CD14-positive monocyte (primary cell): ENCODE results near the gene TRIM15. TPM values are rescaled to one million over a fixed set of nuclear protein-coding genes. Genes with fewer than 3 reads are reported as not detected.

Experiments used
- DNase-seq, 3 donors: peaks; one replicate each; pipeline ENCODE4 v3.0.0-alpha.2; 2011 to 2022
- H2AFZ ChIP-seq: 2 replicates; pipeline ENCODE4 v1.6.0; 2012; ENCODE audit warnings: mild to moderate bottlenecking, low read depth, low read length, inconsistent platforms; ENCODE audit not compliant: insufficient read depth, poor library complexity, severe bottlenecking
- H3K27ac ChIP-seq, 2 donors: 1 replicate in 1 of 2; 2 replicates in 1 of 2; pipeline ENCODE4 v1.5.1; 2012 to 2013; ENCODE audit warnings: low read length in 2 of 2, control low read depth in 1 of 2, inconsistent platforms in 1 of 2, low read depth in 1 of 2, mild to moderate bottlenecking in 1 of 2
- H3K27me3 ChIP-seq, 2 donors: one replicate each; pipeline versions ENCODE4 v1.6.0 to v1.6.1; 2011 to 2013; ENCODE audit warnings: low read length in 2 of 2; ENCODE audit not compliant: control insufficient read depth in 2 of 2, insufficient read depth in 2 of 2
- H3K36me3 ChIP-seq, 2 donors: replicated peaks in 1 of 2; 1 replicate in 1 of 2; 2 replicates in 1 of 2; pipeline versions ENCODE4 v1.5.1 to v1.6.1; 2012 to 2013; ENCODE audit warnings: low read length in 2 of 2, control low read depth in 1 of 2, inconsistent platforms in 1 of 2, mild to moderate bottlenecking in 1 of 2; ENCODE audit not compliant: insufficient read depth in 2 of 2, control insufficient read depth in 1 of 2
- H3K4me1 ChIP-seq, 2 donors: 1 replicate in 1 of 2; 2 replicates in 1 of 2; pipeline versions ENCODE4 v1.5.1 to v1.6.1; 2012 to 2013; ENCODE audit warnings: low read length in 2 of 2, control low read depth in 1 of 2, inconsistent platforms in 1 of 2, mild to moderate bottlenecking in 1 of 2, moderate library complexity in 1 of 2; ENCODE audit not compliant: insufficient read depth in 2 of 2, control insufficient read depth in 1 of 2
- H3K4me2 ChIP-seq: replicated peaks from 2 replicates; pipeline ENCODE3; 2012; ENCODE audit warnings: low read length, moderate library complexity, mild to moderate bottlenecking; ENCODE audit not compliant: poor library complexity, severe bottlenecking; ENCODE audit errors: extremely low read depth
- H3K4me3 ChIP-seq, 3 experiments: fragments of 200-600 bp in 1 of 3; sonication (generic) in 1 of 3; replicated peaks in 1 of 3; 1 replicate in 2 of 3; 2 replicates in 1 of 3; pipeline ENCODE4 v1.5.1; 2011 to 2013; ENCODE audit warnings: low read length in 3 of 3, mild to moderate bottlenecking in 3 of 3, control low read depth in 2 of 3, low read depth in 2 of 3, inconsistent platforms in 1 of 3, moderate library complexity in 1 of 3
- H3K79me2 ChIP-seq: 2 replicates; pipeline ENCODE4 v1.6.0; 2012; ENCODE audit warnings: mild to moderate bottlenecking, control low read depth, inconsistent platforms, low read length, moderate library complexity; ENCODE audit not compliant: insufficient read depth
- H3K9ac ChIP-seq: 2 replicates; pipeline ENCODE4 v1.6.0; 2017; ENCODE audit warnings: low read length, mild to moderate bottlenecking; ENCODE audit not compliant: insufficient read depth, poor library complexity, severe bottlenecking
- H3K9me3 ChIP-seq, 2 donors: replicated peaks in 1 of 2; 1 replicate in 1 of 2; 2 replicates in 1 of 2; pipeline versions ENCODE4 v1.5.1 to v1.6.1; 2012 to 2013; ENCODE audit warnings: low read length in 2 of 2, control low read depth in 1 of 2; ENCODE audit not compliant: control insufficient read depth in 1 of 2, insufficient read depth in 1 of 2
- H4K20me1 ChIP-seq: 2 replicates; pipeline ENCODE4 v1.6.0; 2012; ENCODE audit warnings: mild to moderate bottlenecking, low read length, control low read depth, moderate library complexity; ENCODE audit not compliant: insufficient read depth
- H3K27ac Mint-ChIP-seq, 7 donors: one replicate each; pipeline ENCODE4 v1.8.0; 2020; ENCODE audit warnings: mild to moderate bottlenecking in 7 of 7, mixed read lengths in 7 of 7, moderate library complexity in 6 of 7, inconsistent platforms in 2 of 7
- H3K27me3 Mint-ChIP-seq, 3 donors: one replicate each; pipeline ENCODE4 v1.8.0; 2021 to 2022; ENCODE audit warnings: low read depth in 3 of 3, mild to moderate bottlenecking in 3 of 3, mixed read lengths in 3 of 3, moderate library complexity in 3 of 3, inconsistent platforms in 1 of 3
- H3K36me3 Mint-ChIP-seq, 2 donors: one replicate each; pipeline ENCODE4 v1.8.0; 2020; ENCODE audit warnings: mixed read lengths in 2 of 2, inconsistent platforms in 1 of 2, mild to moderate bottlenecking in 1 of 2
- H3K4me1 Mint-ChIP-seq: one replicate; pipeline ENCODE4 v1.8.0; 2020; ENCODE audit warnings: mild to moderate bottlenecking, mixed read lengths
- H3K4me3 Mint-ChIP-seq, 2 donors: one replicate each; pipeline ENCODE4 v1.8.0; 2020; ENCODE audit warnings: mild to moderate bottlenecking in 2 of 2, mixed read lengths in 2 of 2, moderate library complexity in 1 of 2
- H3K9me3 Mint-ChIP-seq, 7 donors: one replicate each; pipeline ENCODE4 v1.8.0; 2020 to 2022; ENCODE audit warnings: mixed read lengths in 7 of 7, mild to moderate bottlenecking in 6 of 7, moderate library complexity in 6 of 7, inconsistent platforms in 2 of 7
- CTCF ChIP-seq: fragments of 200-600 bp; IDR thresholded peaks from one replicate; pipeline ENCODE4 v1.8.0; 2022; ENCODE audit warnings: antibody characterized with exemption, mild to moderate bottlenecking
- WGBS: methylation state at CpG from one replicate; pipeline ENCODE4 v1.1.5; 2013; ENCODE audit warnings: missing lambda C conversion rate; ENCODE audit not compliant: insufficient coverage; 5-methylcytosine and 5-hydroxymethylcytosine counted together
- intact Hi-C, 2 donors: fragments of 100-400 bp; cut with micrococcal nuclease; formaldehyde crosslinking; loops; one replicate each; pipeline versions ENCODE4 v1.15.0 to v1.15.1; 2023
- polyA plus RNA-seq, 3 donors: library from polyadenylated mRNA; depleted of rRNA in 1 of 3; unstranded in 2 of 3; stranded (reverse) in 1 of 3; fragments of 300-500 nt in 2 of 3; fragments of >200 nt in 1 of 3; fragmentation: Illumina TruSeq in 2 of 3; gene quantifications; 1 replicate in 2 of 3; 2 replicates in 1 of 3; pipeline ENCODE4 v1.2.3, GENCODE V29; 2012 to 2021

The TRIM15 gene
- polyA plus RNA-seq, 3 donors, result not detected

- Histone ChIP-seq H3K4me2 (no peak overlapping the region), H3K27me3 (no peaks in the 10 kb centered on the region), H3K9me3 (no peaks in the 10 kb centered on the region), H4K20me1 (no peaks in the 10 kb centered on the region), H3K9ac (no peak overlapping the region), H3K36me3 (no peaks in the 10 kb centered on the region), H3K4me3 (no peak overlapping the region), H3K27ac (no peak overlapping the region), H3K4me1 (peaks cover 14 to 24% of the 10 kb centered on the region in 2 donors), H3K79me2 (no peaks in the 10 kb centered on the region), H2AFZ (peak overlapping the region; percentile 51)
- Mint-ChIP-seq H3K4me1 (peaks cover 25% of the 10 kb centered on the region), H3K4me3 (no peak overlapping the region), H3K27ac (peak overlapping the region in 1 of 7 donors; percentile 61), H3K9me3 (peaks cover 0 to 3% (median 0%) of the 10 kb centered on the region in 7 donors), H3K27me3 (peaks cover 0 to 2% (median 1%) of the 10 kb centered on the region in 3 donors), H3K36me3 (no peaks in the 10 kb centered on the region)
- intact Hi-C loops, result no loop called here
- no peak for TF ChIP-seq CTCF
- 0% methylated on average over 2 of the region's 3 CpGs for WGBS
- DNase-seq, result no peak
These were observed 11.8 kb upstream of the TRIM15 start for GRCh38 chr6:30151580-30151979.

GRCh38 chr6:30152016-30152673, 11.2 kb upstream of the TRIM15 start:
- Mint-ChIP-seq H3K27me3 (peaks cover 0 to 2% (median 1%) of the 10 kb centered on the region in 3 donors), H3K9me3 (peaks cover 0 to 3% (median 0%) of the 10 kb centered on the region in 7 donors), H3K4me1 (peaks cover 25% of the 10 kb centered on the region), H3K36me3 (no peaks in the 10 kb centered on the region), H3K4me3 (no peak overlapping the region), H3K27ac (no peak overlapping the region)
- no peaks in the 10 kb centered on the region for H3K9me3 ChIP-seq
- H3K9ac ChIP-seq, result no peak overlapping the region
- no peaks in the 10 kb centered on the region for H3K79me2 ChIP-seq
- DNase-seq, result no peak
- no peak overlapping the region for H3K4me2 ChIP-seq
- WGBS, result 78% methylated on average over 1 of the region's 4 CpGs
- no peaks in the 10 kb centered on the region for H3K36me3 ChIP-seq
- H3K4me1 ChIP-seq, result peaks cover 14 to 24% of the 10 kb centered on the region in 2 donors
- intact Hi-C loops, result no loop called here
- no peaks in the 10 kb centered on the region for H3K27me3 ChIP-seq
- no peak overlapping the region for H3K27ac ChIP-seq
- no peak overlapping the region for H2AFZ ChIP-seq
- no peak for TF ChIP-seq CTCF
- H3K4me3 ChIP-seq, result no peak overlapping the region
- H4K20me1 ChIP-seq, result no peaks in the 10 kb centered on the region
